Cardiac fibroblast (primary cell): ENCODE measurements around the gene PRPF8.
A peak's percentile ranks its signal among the peaks of the same experiment; 100 is the strongest.
"Not testable (repeated sequence)": the region's sequence is repeated elsewhere in the genome, so short reads cannot be mapped to it uniquely, and the experiment has no call there.

Source experiments
- DNase-seq, 2 donors: peaks; one replicate each; pipeline versions ENCODE4 v3.0.0 to v3.0.0-alpha.2; 2010; ENCODE audit warnings: low read depth in 2 of 2
- H3K4me3 ChIP-seq, 2 donors: replicated peaks in 1 of 2; 1 replicate in 1 of 2; 2 replicates in 1 of 2; pipeline ENCODE4 v1.5.1; 2011; ENCODE audit warnings: low read depth in 2 of 2, low read length in 2 of 2, mild to moderate bottlenecking in 2 of 2, moderate library complexity in 1 of 2
- CTCF ChIP-seq: IDR thresholded peaks from one replicate; pipeline ENCODE4 v1.5.1; 2011; ENCODE audit warnings: low read depth, mild to moderate bottlenecking, low read length, inconsistent platforms

PRPF8 gene

GRCh38 chr17:1724351-1724868 lies 39.7 kb upstream of the PRPF8 start, which contains the start of gene WDR81:
Gene WDR81 (plus strand): TSS chr17:1724704. CDS start chr17:1724960, 256 bp downstream.
- peak within 1 kb of the TSS; percentile 56 to 58 for H3K4me3 ChIP-seq
- DNase-seq, result peak; percentile 82 to 90
- no peak for TF ChIP-seq CTCF

GRCh38 chr17:1722022-1722421 lies 37.4 kb upstream of the PRPF8 start:
- peak; percentile 66 to 73 for DNase-seq

DNA sequence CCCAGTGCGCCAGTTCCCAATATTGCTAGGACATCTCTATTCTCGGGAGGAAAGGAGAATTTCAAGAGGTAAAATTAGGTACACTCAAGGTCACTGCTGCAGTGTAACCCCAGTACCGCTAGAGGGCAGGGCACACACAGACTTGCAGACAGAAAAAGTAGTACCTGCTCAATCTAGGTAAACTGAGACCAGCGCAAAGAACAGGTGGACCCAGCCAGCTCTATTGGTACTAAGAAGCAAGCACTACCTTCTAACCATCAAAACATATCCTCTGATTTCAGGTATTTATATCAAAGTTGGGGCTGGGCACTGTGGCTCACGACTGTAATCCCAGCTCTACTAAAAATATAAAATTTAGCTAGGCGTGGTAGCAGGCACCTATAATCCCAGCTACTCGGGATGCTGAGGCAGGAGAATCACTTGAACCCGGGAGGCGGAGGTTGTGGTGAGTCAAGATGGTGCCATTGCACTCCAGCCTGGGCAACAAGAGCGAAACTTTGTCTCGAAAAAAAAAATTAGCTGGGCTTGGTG lies 36.3 kb upstream of the PRPF8 start:
- no peak overlapping the region for H3K4me3 ChIP-seq
- DNase-seq, result peak; percentile 71 to 73
- peak; percentile 98 for TF ChIP-seq CTCF

More at GRCh38 chr17:1722022-1722421, 37.4 kb upstream of the PRPF8 start:
- H3K4me3 ChIP-seq, result not testable (repeated sequence)

DNA sequence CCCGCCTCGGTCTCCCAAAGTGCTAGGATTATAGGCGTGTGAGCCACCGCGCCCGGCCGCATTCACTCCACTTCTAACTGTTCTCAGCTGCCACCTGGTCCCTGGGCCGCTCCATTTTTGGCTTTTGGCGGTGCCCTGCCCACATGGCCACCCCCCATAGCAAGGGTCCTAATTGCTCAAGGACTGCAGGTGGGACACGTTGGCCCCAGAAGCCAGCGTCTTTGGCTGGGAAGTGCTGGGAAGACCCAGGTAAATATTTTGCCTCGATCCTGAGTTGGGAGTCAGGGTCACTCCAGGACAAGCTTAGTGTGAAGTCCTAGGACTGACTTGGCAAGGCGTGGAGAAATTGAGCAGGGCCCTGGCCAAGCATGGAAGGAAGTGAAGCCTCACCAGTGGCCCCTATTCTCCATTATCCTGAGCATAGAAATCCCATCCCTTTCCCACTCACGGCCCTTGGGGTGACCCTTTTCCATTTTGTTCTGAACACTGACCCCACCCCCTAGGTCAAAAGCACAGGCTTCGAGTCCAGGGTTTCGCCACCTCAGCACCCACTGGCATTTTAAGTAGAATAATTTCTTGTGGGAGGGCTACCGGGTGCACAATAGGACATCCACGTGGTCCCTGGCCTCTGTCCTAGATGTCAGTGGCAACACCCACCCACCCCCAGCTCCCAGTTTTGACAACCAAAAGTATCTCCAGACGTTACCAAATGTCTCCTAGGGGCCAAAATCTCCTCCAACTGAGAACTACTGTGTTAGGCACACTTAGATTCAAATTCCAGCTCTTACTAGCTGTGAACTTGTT lies 33.9 kb upstream of the PRPF8 start:
- no peak for TF ChIP-seq CTCF
- DNase-seq, result no peak
- no peak overlapping the region for H3K4me3 ChIP-seq

- peak; percentile 99 to 100 for DNase-seq
- TF ChIP-seq CTCF, result no peak
- peak overlapping the region; percentile 75 to 78 for H3K4me3 ChIP-seq
Observed at GRCh38 chr17:1716912-1717695, 32.4 kb upstream of the PRPF8 start.

- DNase-seq, result peak; percentile 100
- TF ChIP-seq CTCF, result peak; percentile 17
- peak overlapping the region; percentile 93 to 95 for H3K4me3 ChIP-seq
Observed at GRCh38 chr17:1716076-1716911, 31.6 kb upstream of the PRPF8 start.
